Retinal pigment epithelial cell (primary cell): ENCODE measurements around the gene SPATS2.

Source experiments
- DNase-seq: peaks from one replicate; pipeline ENCODE4 v3.0.0-alpha.2; 2010; ENCODE audit warnings: low read depth
- H3K4me3 ChIP-seq: 2 replicates; pipeline ENCODE4 v1.5.1; 2011; ENCODE audit warnings: mild to moderate bottlenecking, low read length, control low read depth, moderate library complexity
- CTCF ChIP-seq: conservative IDR thresholded peaks from 2 replicates; pipeline ENCODE4 v1.5.1; 2011; ENCODE audit warnings: low read depth, low read length, control low read depth, inconsistent platforms

Gene SPATS2

GRCh38 chr12:49552014-49552413 is 184.8 kb downstream of the SPATS2 start:
- TF ChIP-seq CTCF: no peak
- no peak overlapping the region for H3K4me3 ChIP-seq
- no peak for DNase-seq

- TF ChIP-seq CTCF: no peak
- H3K4me3 ChIP-seq: no peak overlapping the region
- DNase-seq: no peak
Observed at GRCh38 chr12:49552425-49552824, 185.2 kb downstream of the SPATS2 start.

- TF ChIP-seq CTCF: no peak
- no peak for DNase-seq
- no peak overlapping the region for H3K4me3 ChIP-seq
Observed at GRCh38 chr12:49552899-49553298, 185.6 kb downstream of the SPATS2 start.

- TF ChIP-seq CTCF: peak; percentile 52
Observed at GRCh38 chr12:49553512-49554088, 186.3 kb downstream of the SPATS2 start.

GRCh38 chr12:49554266-49554665 is 187.0 kb downstream of the SPATS2 start:
- TF ChIP-seq CTCF: no peak
- DNase-seq: no peak
- H3K4me3 ChIP-seq: no peak overlapping the region

More at GRCh38 chr12:49553512-49554088, 186.3 kb downstream of the SPATS2 start:
- DNase-seq: no peak
- no peak overlapping the region for H3K4me3 ChIP-seq

GRCh38 chr12:49555631-49556390 is 188.5 kb downstream of the SPATS2 start:
- TF ChIP-seq CTCF: no peak
- H3K4me3 ChIP-seq: no peak overlapping the region
- no peak for DNase-seq
